Urothelium cell line (cell line): Measurements from ENCODE around the gene PTPRE.

Experiments
- DNase-seq: peaks from one replicate; pipeline ENCODE4 v3.0.0; 2011; ENCODE audit warnings: low spot score, mixed read lengths
- FAIRE-seq: peaks from 2 replicates; lab custom pipeline; 2011; peaks lifted over from hg19 to GRCh38; lab: Jason Lieb, UNC

PTPRE gene

DNA sequence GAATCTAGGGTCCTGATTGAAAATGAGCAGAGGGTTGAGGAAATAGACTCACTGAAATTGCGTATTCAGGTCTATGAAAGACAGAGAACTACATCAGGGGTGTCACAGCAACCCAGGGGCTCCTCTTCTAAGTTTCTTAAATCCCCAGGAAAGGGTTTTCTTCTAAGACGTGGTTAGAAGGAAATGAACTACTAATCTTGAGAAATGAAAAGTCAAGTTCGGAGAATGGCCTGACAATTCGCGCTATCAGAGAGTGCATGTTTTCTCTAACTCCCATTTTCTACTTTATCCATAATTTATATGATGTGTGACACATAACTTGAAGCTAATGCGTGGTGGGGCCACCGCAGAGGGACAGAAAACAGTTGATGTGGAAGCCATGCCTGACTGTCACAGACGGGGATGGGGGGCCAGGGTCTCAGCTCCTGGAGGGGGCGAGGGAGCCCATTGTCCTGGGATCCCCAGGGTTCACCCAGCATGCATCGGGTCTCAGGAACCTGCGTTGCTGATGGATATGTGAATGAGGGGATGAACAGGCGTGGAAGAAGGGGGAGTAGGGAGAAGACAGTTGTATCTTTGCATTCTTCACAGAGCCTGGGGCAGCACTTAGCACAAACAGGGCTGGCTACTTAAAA is 86.3 kb downstream of the PTPRE start:
- FAIRE-seq (no peak), DNase-seq (no peak)

DNA sequence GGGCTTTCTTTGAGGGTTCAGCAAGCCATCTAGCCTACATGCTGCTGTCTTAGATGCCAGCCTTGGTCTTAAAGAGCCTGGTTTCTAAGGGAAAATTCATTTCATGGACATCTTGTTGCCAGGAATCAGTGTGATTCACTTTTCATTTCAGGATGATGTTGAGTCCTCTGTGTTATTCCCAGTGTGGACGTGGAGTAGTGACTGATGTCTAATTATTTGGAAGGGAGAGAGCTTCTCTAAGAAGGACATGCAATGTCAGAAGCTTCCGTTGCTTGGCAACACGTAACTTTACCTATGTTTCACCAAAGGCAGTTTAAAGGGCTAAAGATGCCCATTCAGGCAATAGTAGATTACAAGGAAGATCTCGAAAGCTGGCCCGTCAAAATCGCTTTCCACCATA is 89.0 kb downstream of the PTPRE start:
- no peak for FAIRE-seq

DNA sequence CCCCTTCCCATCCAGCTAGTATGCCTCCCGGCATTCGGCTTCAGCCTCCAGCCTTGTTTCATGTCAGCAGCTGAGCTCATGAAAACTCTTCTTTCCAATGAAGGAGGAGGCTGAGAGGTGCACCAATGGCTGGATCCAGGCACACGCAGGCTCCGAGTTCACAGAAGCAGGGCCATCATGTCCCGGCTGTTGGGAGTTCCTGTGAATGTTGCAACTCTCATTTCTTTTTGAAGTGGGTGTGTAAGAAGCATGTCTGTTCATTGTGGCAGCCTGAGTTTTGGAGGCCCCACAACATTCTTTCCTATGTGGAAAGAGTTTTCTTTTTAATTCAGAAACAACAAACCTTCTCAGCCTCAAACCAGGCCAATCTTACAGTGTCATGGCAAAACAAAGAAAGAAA is 89.7 kb downstream of the PTPRE start:
- FAIRE-seq (no peak), DNase-seq (no peak)

More for the DNA sequence above, 89.0 kb downstream of the PTPRE start:
- no peak for DNase-seq

DNA sequence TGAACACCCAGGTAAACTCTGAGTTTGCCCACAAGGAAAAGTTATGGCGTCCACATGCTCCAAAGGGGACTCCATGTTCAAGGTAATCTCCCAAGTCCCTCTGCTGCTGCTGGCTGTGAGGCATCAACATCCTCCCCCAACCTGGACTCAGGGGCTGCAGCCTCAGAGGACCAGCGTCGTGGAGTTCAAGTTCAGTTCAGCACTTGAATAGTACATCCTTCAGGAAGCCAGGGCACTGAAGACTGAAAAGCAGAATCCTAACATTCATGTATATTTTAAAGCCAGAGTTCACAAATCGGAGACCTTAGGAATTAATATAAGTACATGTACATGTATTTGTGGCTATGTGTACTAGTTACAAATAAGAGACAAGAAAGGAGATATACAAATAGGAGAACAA is 90.4 kb downstream of the PTPRE start:
- DNase-seq, result no peak
- no peak for FAIRE-seq

DNA sequence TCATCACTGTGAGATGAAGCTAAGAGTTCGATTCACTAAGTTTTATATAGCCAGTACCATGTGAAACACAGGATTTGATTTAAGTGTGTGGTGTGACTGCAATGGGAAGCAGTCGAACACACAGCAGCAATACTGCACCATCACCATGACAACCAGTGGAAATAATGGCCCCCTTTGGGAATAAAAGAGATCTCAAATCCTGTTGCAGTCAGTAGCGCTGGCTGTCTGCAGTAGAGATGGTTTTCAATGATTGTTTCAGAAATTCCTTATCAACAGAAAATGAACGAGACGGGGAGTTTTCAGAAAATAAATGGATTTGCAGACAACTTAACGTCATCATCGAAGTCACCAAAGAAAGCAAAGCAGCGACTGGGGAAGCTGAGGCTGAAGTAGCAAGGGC is 91.0 kb downstream of the PTPRE start:
- DNase-seq (no peak), FAIRE-seq (no peak)

DNA sequence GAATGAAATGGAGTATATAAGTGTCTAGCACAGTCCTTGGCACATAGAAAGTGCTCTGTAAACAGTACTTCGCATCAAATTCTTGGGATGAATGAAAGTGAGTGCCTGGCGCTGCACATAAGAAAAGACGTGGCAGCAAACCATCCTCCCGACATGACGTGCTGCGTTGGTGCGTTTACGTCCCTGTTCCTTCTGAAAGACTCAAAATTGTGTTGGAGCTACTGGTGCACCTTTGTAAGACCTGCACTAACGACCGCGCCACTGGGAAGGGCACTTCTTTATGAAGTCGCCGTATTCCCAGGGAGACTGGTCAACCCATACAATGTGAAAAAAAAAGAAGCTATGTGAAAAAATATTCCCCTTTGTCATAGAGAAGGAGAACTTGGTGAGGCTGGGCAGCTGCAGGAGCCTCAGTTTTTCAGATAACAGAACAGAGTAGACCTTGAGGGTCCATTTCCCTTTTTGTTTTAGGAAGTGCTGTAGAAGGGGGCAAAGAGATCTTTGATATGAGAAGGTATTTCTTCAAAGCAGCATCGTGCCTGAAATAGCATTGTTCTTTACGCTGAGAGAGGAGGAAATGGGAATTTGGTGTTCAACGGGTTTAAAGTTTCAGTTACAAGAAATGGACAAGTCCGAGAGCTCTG is 91.7 kb downstream of the PTPRE start:
- DNase-seq, result no peak
- no peak for FAIRE-seq

DNA sequence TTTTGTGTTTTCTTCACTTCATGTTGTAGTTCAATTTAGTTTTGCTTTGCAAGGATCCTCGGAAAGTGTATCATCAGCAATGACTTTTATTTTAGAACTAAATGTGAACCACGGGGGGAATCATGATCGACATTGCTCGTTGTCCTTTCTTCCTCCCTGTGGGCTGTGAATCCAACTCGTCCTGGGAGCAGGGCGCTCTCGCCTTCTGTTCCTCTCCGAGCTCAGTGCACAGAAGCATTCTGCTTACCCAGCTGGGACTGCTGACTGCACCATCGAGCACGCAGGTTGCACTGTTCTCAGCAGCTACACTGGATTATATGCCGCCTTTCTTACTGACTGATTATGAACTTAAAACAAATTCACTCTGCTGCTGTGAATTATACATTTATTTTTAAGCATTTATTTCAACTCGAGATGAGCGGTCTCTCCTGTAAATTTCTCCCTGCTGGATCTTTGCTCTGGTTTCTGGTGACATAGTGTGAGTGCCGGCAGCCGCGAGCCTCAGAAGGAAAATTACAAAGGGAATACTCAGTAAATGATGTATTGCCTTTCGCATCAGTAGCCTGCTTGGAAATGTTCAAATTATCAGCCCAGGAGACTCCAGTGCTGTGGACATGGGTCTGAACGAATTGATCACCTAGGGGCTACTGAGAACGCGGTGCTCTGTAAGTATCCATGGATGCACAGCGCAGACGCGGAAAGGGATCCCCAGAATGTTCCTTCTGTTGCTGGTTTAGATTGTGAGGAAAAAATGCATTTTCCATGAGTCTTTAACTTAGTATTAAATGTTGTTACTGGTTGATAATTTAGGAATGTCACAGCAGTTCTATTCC is 92.6 kb downstream of the PTPRE start:
- DNase-seq (no peak), FAIRE-seq (no peak)

DNA sequence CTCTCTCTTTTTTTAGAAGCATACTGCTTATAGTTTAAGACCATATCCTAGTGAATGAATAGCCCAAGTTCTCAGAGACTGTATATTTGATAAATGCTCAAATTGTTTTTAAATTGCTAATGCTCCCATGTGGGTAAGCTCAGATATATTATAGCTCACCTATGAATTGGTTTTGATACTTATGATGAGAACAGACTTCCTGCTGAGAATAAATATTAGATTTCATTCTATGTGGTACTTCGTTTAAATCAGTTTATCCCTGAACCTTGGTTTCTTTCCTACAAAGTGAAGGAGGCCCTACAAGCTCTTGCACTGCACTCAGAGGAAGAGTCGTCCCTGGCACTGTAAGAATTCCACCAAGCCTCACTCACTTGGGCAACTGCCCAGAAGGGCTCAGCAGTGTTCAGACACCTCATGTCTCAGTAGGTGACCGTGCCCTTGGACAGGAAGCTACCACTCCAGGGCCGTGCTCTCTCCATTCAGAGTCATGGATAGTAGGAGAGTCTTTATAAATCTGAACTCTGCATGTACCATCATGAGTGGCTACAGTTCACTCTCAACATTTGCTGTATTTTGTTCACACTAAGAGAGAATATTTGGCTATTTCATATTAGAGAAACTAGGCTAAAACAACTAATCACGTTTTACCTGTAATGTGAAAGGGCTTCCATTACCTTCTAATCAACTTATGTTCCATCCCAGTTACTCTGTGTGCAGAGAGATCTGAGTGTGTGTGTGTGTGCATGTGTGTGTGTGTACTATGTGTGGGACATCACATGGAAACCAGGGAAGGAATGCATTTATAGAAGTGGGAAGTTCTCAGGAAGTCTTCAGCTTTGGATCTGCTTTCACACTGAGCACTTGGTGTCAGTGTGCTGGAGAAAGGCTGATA is 93.8 kb downstream of the PTPRE start:
- DNase-seq (no peak), FAIRE-seq (no peak)

DNA sequence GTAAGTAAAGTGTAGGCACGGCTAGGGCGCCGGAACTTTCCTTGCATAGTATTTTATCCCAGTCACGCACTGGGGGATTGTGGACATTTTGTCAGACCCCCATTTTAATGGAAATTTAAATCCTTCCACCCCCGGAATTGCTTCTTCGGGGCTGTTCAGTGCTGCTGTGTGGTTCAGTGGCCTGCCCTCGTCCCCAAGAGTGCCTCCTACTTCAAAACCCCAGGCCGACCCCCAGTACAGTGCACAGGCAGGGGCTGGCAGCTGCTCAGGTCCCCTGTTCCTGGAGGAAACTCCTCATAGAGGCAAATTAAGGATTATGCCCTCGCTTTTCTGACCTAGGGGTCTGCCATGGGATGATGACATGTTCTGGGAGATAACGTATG is 94.5 kb downstream of the PTPRE start:
- no peak for DNase-seq
- no peak for FAIRE-seq

DNA sequence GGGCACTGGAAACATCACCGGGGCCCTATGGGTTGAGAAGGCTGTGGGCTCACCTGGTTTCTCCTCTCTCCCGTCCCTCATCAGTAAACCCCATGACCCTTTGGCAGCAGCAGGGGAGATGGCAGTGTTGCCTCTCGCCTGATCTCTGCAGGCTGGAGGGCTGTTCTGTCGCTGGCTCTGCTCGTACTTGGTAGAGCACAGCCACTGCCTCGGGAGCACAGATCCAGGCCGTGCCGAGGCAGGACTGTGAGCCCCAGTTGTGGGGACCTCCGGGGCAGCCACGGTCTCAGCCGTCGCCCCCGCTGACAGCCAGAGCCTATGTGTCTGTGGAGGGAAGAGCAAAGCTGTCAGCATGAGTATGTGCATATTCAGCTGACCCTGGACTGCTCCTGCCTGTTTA is 94.9 kb downstream of the PTPRE start:
- FAIRE-seq (no peak), DNase-seq (no peak)

DNA sequence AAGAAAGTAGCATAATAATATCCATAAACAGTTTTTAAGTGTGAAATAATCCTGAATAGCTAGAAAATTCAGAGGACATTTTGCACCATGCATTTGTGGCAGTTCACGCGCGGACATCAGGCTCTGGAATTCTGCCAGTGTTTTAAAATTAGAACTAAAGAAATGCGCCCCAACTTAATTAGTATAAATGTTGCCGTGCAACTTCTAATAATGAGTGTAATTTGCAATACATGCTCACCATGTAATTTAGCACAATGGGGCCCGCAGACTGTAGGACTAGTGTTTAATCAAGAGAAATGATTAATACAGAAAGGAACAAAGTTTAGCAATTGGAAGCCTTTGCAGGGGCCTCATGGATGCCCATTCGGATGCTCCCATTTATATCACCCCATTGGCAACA is 96.6 kb downstream of the PTPRE start:
- FAIRE-seq (no peak), DNase-seq (no peak)

DNA sequence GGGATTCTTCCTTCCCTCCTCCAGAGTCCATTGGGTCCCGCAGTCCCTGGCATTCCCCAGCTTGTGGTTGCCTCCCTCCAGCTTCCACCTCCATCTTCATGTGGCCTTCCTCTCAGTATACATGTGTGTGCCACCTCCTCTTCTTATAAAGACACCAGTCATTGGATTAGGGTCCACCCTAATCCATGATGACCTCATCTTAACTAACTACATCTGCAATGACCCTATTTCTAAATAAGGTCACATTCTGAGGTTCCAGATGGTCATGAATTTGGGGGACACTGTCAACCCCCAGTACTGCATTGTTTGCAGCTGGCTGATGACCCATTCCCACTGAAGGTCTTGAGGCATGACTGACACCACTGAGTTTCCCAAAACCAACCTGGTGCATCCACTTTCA is 99.0 kb downstream of the PTPRE start:
- DNase-seq, result no peak
- no peak for FAIRE-seq

DNA sequence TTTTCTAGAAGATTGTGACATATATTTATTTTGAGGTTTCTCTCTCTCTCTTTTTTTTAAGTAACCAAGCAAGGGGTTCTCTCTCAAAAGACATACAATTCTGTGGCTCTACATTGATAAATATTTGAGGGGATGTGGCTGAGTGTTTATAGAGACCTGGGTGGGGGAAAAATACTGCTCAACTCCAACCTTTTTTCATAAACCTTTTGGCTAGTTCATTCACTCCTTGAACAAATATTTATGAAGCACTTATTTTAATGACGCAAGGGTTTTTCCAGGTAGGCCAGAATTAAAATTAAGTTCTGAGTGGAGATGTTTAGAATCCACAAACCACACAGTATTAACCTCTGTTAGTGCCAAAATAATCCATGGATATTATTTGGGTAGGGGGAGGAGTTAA is 100.2 kb downstream of the PTPRE start:
- no peak for DNase-seq
- no peak for FAIRE-seq

DNA sequence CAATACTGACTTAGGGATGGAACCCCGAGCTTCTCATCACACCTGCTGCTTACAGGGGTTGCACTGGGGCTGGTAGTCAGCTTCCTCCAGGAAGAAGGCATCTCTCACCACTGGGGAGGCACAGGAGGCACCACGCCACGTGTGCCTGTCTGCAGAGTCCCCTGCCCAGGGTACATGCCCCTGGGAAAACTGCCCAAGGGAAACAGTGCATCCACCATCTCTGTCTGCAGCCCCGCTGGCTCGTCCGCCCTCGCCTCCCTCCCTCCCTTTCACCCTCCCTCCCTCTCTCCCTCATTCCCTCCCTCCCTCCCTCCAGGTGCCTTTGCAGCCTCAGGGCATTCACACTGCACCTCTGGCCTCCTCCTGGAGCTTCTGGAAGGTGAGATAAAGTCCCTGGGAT is 101.1 kb downstream of the PTPRE start:
- FAIRE-seq (no peak), DNase-seq (no peak)

DNA sequence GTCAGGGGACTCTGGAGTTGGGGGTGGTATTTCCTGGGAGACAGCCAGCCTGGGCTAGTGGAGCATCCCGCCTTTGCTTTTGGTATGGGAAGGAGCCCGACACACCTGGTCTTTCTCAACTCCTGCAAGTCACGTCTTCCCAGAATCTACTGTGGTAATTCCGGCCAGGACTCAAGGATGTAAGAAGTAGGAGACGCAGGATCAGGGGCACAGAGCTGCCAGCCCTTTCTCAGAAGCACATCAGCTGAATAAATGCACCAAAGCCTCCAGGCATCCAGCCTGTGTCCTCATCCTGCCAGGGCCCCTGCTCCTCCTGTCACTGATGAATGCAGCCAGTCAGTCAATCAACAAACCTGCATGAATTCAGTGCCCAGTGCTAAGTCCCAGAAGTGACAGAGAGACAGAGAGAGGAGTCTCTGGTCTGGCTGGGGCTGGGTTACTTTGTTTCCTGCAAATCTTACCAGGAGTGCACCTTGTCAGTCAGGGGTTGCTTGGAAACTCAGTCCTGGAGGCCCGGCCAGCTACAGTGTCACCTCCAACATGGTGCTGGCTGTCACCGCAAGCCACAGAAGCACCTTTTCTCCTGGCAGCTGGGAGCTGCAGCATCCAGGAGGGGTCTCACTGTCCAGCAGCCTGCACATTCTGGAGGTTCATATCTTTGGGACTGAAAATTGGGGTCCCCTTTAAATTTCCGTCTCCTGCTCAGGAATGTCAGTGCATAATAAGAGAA is 101.8 kb downstream of the PTPRE start:
- FAIRE-seq (no peak), DNase-seq (no peak)

DNA sequence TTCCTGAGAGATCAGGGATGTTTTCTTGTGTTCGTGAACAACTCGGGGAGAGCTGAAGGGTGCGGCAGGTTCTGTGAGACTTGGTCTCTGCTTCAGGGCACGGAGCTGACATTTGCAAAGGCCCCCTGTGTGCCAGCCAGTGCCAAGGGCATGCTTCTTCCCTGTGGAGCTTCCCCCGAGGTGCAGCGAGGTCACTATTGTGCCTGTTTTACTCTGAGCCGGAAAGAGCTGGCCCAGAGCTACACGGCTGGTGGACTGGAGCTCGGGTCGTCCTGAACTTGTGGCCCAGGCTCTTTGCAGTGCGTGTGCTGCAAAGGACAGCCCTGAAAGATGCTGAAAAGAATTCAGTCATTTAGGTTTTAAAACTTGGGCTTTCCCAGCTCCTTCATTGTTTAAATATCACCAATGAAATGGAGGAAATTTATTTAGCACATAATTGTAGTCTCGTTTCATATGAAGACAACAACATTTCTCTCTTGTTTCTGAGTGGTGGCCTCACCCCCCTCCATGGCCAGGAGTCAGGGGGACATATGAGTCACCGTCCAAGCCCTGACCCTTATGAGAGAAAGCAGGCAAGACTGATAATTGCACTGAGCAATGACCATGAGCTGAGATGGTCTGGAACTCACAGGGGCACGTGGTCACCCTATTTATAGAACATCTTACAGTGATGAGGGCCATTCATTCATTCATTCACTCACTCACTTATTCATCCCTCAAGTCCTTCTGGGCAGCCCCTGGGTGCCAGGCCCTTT is 102.6 kb downstream of the PTPRE start:
- FAIRE-seq (no peak), DNase-seq (no peak)

DNA sequence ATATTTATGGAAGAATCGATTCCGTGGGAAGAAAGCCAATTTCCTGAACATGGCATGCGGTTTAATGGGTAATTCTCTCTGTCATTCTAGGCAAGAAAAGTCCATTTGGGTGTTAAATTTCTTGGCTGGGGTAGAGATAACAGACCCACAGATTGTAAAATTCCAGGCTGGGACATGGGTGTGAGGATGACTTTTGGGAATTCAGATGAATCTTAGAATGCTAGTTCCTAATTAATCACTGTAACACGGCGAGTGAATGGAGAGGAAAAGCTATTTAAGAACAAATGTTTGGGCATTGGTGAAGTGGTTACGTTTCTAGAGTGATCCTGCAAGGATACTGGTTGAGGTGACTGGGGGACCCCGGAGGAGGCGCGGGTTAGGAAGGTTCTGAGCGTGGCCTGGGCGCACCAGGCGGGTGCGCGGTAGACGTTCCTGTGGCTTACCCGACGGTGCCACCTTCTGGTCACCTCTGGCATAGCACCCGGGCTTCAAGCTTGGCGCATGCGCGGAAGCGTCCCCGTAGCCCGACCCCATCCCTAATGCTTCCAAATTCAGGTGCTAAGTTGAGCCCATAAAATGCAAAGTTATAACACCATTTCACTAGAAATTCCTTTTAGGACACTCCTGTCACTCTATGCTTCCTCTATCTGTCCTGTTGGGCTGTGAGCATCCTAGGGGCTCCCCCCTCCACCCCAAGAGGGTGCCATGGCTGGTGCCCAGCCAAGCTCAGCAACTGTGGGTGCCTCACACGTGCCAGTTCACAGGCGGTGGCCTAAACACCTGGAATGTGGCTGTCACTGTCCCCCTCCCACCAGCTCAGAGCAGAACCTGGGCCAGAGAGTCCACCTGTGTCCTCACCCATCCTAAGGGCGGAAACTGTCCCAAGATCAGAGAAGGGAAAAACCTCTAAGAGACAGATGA is 104.4 kb downstream of the PTPRE start:
- FAIRE-seq (no peak), DNase-seq (peak; percentile 87)

DNA sequence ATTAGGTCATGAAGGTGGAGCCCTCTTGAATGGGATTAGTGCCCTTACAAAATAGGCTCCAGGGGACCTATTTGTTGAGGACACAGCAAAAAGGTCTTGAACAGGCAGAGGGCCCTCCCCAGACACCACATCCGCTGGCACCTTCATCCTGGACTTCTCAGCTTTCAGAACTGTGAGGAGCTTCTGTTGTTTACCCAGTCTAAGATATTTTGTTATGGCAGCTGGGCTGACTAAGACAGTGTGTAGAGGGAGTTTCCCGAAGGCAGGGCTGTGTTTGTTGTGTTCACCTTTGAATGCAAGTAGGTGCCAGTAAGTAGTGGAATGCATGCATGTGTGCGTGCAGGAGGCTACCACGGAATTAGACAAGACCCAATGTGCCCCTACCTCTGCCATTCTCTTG is 106.7 kb downstream of the PTPRE start:
- DNase-seq (no peak), FAIRE-seq (no peak)

DNA sequence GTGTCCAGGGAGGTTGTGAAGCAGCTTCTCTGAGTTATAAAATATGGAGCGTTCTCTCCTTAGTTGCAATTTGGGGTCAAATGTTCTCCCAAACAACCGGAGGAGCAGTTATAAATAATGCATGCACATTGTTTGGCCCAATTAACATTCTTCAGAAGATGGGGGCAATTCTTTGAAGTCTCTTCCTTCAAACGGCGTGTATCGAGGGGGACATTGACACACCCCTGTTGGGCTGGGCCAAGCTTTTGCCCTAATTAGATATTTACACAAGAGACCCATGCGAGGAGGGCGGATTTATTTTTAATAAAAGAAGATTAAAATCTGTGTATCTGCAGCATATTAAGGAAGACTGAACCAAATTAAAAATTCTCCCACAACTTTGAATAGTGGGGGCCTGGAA is 107.3 kb downstream of the PTPRE start:
- FAIRE-seq, result no peak
- no peak for DNase-seq
